Measurements from ENCODE around the gene FGF14. TPM values are rescaled to one million over a fixed set of nuclear protein-coding genes. Genes with fewer than 3 reads are reported as not detected.
"Not testable (repeated sequence)": the region's sequence is repeated elsewhere in the genome, so short reads cannot be mapped to it uniquely, and the experiment has no call there.

The FGF14 gene
- total RNA-seq, 4 donors from 2014 or later: 0.04 to 1.4 (median 0.38) TPM

DNA sequence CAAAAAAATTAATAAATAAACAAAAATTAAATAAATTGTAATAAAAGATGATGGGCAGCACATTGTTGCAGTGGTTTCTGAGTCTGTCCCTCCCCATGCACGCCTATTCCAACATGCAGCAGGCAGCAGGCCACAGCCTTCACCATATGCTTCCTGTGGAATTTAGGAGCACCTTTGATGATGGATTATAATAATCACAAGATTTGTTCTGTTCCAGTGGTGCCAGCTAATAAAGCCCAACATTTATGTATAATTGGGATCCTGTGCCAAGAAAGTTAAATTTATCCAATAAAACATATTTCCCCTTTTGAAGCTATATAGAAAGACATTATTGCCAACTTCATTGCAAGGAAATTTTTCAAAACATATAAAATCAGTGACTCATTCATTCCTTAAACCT lies 328.6 kb downstream of the FGF14 start:
- Histone ChIP-seq H3K36me3 (no peaks in the 10 kb centered on the region), H3K9me3 (no peaks in the 10 kb centered on the region), H3K4me1 (no peaks in the 10 kb centered on the region), H3K27me3 (no peaks in the 10 kb centered on the region), H3K4me3 (replicated peaks in 1 of 3) (no peak overlapping the region), H3K27ac (no peak overlapping the region)
- intact Hi-C loops (cut with DNase I): no loop called here
- no peak for DNase-seq
- TF ChIP-seq, protein P1, sequence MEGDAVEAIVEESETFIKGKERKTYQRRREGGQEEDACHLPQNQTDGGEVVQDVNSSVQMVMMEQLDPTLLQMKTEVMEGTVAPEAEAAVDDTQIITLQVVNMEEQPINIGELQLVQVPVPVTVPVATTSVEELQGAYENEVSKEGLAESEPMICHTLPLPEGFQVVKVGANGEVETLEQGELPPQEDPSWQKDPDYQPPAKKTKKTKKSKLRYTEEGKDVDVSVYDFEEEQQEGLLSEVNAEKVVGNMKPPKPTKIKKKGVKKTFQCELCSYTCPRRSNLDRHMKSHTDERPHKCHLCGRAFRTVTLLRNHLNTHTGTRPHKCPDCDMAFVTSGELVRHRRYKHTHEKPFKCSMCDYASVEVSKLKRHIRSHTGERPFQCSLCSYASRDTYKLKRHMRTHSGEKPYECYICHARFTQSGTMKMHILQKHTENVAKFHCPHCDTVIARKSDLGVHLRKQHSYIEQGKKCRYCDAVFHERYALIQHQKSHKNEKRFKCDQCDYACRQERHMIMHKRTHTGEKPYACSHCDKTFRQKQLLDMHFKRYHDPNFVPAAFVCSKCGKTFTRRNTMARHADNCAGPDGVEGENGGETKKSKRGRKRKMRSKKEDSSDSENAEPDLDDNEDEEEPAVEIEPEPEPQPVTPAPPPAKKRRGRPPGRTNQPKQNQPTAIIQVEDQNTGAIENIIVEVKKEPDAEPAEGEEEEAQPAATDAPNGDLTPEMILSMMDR (IDR thresholded peaks at IDR 0.05): no peak
- no peak for TF ChIP-seq POLR2A (IDR thresholded peaks at IDR 0.05)
- 69 to 83% methylated on average over 1 of the region's 1 CpG for WGBS, 2 donors

DNA sequence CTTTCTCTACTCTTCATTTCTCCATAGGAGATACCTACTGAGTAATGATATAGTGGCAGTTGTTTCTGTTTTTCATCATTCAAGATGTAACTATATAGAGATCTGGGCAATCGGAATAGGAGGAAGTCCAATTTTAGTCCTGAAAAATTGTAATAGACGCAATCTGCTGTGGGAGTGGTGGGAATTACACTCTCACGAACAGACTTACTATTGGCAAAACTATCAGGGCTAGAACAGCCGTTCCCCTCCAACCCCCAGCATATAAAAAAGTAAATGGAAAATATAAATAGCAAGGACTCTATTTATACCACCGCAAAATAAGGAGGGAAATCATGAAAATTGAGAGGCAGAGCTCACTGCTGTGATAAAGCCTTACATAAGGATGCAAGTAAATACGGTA lies 330.1 kb downstream of the FGF14 start:
- Histone ChIP-seq H3K27me3 (no peaks in the 10 kb centered on the region), H3K27ac (no peak overlapping the region), H3K4me3 (replicated peaks in 1 of 3) (no peak overlapping the region), H3K4me1 (no peaks in the 10 kb centered on the region), H3K9me3 (no peaks in the 10 kb centered on the region), H3K36me3 (no peaks in the 10 kb centered on the region)
- 88% methylated on average over 6 of the region's 6 CpGs for whole genome bisulfite sequencing, 2 donors
- no peak for DNase-seq
- intact Hi-C loops (cut with DNase I): no loop called here
- no peak for TF ChIP-seq POLR2A (IDR thresholded peaks at IDR 0.05)
- TF ChIP-seq, protein P1 (IDR thresholded peaks at IDR 0.05): no peak

DNA sequence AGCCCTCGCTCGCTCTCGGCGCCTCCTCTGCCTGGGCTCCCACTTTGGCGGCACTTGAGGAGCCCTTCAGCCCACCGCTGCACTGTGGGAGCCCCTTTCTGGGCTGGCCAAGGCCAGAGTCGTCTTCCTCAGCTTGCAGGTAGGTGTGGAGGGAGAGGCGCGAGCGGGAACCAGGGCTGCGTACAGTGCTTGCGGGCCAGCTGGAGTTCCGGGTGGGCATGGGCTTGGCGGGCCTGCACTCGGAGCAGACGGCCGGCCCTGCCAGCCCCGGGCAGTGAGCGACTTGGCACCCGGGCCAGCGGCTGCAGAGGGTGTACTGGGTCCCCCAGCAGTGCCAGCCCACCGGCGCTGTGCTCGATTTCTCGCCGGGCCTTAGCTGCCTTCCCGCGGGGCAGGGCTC lies 333.5 kb downstream of the FGF14 start:
- H3K27ac ChIP-seq; H3K4me1 ChIP-seq; H3K9me3 ChIP-seq; H3K27me3 ChIP-seq; H3K4me3 ChIP-seq (replicated peaks in 1 of 3); intact Hi-C loops (cut with DNase I); H3K36me3 ChIP-seq; DNase-seq: not testable (repeated sequence)
- 94% methylated on average over 6 to 17 of the region's 28 CpGs for WGBS, 2 donors

DNA sequence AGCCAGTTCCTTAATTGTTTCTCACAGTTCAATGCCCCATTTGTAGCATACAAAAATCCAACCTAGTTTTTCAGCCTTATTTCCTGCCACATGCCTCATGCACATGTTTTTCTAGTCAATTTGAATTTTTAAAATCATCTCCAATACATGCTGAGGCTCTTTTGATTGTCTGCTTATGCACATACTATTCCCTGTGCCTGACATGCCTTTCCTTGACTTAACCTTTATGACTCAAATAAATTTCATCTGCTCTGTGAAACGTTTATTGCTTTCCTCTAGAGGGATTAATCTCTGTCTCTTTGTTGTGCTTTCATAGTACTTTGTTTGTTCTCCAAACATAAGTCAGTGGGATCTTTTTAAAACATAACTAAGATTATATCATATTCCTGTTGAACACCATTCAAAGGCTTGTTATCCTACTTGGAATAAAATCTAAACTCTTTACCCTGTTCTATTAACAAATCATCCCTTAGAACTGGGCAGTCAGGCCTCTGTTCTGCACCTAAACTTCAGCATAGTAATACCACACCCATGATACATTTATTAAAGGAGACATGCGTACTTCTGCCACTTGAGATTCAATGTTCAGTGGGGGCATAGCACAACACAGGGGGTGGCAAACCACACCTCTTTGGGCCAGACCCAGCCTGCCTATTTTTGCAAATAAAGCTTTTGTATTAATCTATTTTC lies 346.6 kb downstream of the FGF14 start:
- no peaks in the 10 kb centered on the region for H3K27me3 ChIP-seq
- 57 to 63% methylated on average over 2 of the region's 2 CpGs for whole genome bisulfite sequencing, 2 donors
- intact Hi-C loops (cut with DNase I): no loop called here
- no peak overlapping the region for H3K4me3 ChIP-seq (replicated peaks in 1 of 3)
- TF ChIP-seq, protein P1 (IDR thresholded peaks at IDR 0.05): no peak
- no peak for TF ChIP-seq POLR2A (IDR thresholded peaks at IDR 0.05)
- H3K27ac ChIP-seq: no peak overlapping the region
- no peaks in the 10 kb centered on the region for H3K36me3 ChIP-seq
- no peak for DNase-seq
- no peaks in the 10 kb centered on the region for H3K9me3 ChIP-seq
- H3K4me1 ChIP-seq: no peaks in the 10 kb centered on the region

DNA sequence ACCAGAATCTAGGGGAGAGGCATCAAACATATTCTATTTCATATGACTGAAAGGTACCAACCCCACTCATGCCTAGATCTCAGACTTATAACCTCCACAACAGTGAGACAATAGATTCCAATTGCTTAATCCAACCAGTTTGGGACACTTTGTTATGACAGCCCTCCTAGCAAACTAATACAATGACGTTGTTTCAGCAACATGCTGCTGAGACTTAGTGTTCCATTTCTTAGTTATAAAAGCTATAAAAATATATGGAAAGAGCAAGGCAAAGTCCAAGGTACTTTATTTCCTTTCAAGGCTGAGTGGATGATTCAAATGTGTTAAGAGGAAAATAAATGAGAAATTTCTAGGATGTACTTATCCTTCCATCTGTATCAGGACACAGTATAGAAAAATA lies 352.0 kb downstream of the FGF14 start:
- Histone ChIP-seq H3K27ac (no peak overlapping the region), H3K4me3 (replicated peaks in 1 of 3) (no peak overlapping the region), H3K9me3 (no peaks in the 10 kb centered on the region), H3K36me3 (no peaks in the 10 kb centered on the region), H3K4me1 (no peaks in the 10 kb centered on the region), H3K27me3 (no peaks in the 10 kb centered on the region)
- WGBS, 2 donors: 80 to 88% methylated on average over 1 of the region's 1 CpG
- no peak for DNase-seq
- no peak for TF ChIP-seq POLR2A (IDR thresholded peaks at IDR 0.05)
- TF ChIP-seq, protein P1 (IDR thresholded peaks at IDR 0.05): no peak
- intact Hi-C loops (cut with DNase I): no loop called here
